Measurements from ENCODE around the gene CD4. TPM values are rescaled to one million over a fixed set of nuclear protein-coding genes. Genes with fewer than 3 reads are reported as not detected.

Gene CD4
- total RNA-seq, 1 donor = 1.7 TPM

- TF ChIP-seq CTCF (IDR thresholded peaks at IDR 0.05; ENCODE audit: insufficient read depth, low read depth, low read length) = no peak
- DNase-seq (ENCODE audit: low read depth) = no peak
- H3K4me3 ChIP-seq (ENCODE audit: low read depth, low read length) = no peak overlapping the region
Observed at GRCh38 chr12:6846316-6846869, 57.1 kb downstream of the CD4 start.

DNA sequence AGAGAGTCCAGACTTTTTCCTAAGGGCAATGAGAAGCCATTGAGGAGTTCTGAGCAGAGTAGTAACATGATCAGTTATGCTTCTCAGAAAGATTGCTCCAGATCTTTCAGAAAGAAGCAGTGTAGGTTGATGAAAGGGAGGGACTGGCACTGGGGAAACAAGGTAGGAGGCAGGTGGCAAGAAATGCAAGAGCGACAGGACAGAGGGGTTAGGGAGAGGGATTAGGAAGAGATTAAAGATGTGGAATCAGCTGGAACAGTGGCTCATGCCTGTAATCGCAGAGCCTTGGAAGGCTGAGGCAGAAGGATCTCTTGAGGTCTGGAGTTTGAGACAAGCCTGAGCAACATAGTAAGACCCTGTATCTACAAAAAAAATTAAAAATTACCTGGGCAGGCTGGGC lies 58.3 kb downstream of the CD4 start:
- DNase-seq (ENCODE audit: low read depth) = no peak
- H3K4me3 ChIP-seq (ENCODE audit: low read depth, low read length) = no peak overlapping the region
- TF ChIP-seq CTCF (IDR thresholded peaks at IDR 0.05; ENCODE audit: insufficient read depth, low read depth, low read length) = no peak

DNA sequence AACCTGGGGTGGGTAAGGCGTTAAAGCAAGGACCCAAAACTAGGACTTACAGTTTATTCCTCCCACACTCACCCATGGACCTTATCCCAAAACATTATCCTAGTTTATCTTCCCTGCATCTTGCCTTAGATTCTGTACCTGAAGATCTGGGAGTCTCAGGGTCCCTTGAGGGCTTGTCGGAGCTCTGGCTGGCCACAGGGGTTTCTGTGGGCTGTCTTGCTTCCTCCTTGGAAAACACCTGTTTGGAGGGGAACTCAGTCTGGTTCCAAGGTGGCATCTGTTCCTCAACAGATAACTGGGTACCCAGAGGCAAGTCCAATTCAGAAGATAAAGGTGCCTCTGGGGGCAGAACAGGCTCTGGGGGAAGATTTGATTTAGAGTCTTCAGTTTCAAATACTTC lies 60.1 kb downstream of the CD4 start:
- TF ChIP-seq CTCF (IDR thresholded peaks at IDR 0.05; ENCODE audit: insufficient read depth, low read depth, low read length) = no peak
- no peak for DNase-seq (ENCODE audit: low read depth)
- H3K4me3 ChIP-seq (ENCODE audit: low read depth, low read length) = no peak overlapping the region

DNA sequence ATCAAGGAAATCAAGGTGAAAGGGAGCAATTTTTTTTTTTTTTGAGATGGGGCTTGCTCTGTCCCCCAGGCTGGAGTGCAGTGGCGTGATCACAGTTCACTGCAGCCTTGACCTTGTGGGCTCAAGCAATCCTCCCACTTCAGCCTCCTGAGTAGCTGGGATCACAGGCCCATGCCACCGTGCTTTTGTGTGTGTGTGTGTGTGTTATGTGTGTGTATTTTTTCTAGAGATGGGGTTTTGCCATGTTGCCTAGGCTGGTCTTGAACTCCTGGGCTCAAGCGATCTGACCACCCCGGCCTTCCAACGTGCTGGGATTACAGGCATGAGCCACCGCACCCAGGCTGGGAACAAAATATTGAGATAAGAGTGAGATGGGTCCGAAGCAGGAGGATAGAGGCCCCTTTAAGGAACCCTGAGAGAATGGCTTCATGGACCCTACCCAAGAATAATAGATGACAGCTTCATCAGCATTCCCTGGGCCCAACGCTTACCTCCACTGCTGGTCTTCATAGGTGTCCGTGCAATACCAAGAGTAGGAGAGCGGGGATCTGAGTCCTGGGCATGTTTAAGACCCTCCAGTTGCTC lies 60.7 kb downstream of the CD4 start:
- DNase-seq (ENCODE audit: low read depth) = no peak

DNA sequence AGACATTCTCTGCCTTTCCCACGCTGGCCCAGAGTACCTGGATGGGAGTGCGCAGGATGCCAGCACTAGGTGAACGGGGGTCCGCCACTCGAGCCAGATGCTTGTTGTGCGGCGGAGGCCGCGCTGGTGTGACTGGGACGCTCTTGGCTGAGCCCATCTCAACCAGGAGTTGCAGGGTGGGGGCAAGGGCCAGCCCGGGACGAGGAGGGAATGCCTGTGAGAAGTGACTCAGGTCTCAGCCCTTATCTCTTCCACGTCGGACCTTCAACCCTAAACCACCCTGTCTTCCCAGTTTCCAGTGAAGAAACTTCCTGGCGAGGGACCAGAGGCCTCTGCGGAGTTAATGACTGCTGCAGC lies 61.4 kb downstream of the CD4 start:
- no peak for TF ChIP-seq CTCF (IDR thresholded peaks at IDR 0.05; ENCODE audit: insufficient read depth, low read depth, low read length)
- no peak for DNase-seq (ENCODE audit: low read depth)
- H3K4me3 ChIP-seq (ENCODE audit: low read depth, low read length) = peak overlapping the region; percentile 75

More for the DNA sequence above, 60.7 kb downstream of the CD4 start:
- H3K4me3 ChIP-seq (ENCODE audit: low read depth, low read length) = peak overlapping the region; percentile 75
- no peak for TF ChIP-seq CTCF (IDR thresholded peaks at IDR 0.05; ENCODE audit: insufficient read depth, low read depth, low read length)

- TF ChIP-seq CTCF (IDR thresholded peaks at IDR 0.05; ENCODE audit: insufficient read depth, low read depth, low read length) = no peak
- H3K4me3 ChIP-seq (ENCODE audit: low read depth, low read length) = peak within 1 kb of the TSS; percentile 75
- DNase-seq (ENCODE audit: low read depth) = peak; percentile 99
Observed at GRCh38 chr12:6851153-6851920, 62.0 kb downstream of the CD4 start, which contains the start of gene CDCA3. CDCA3 (minus strand) TSS chr12:6851286; CDS start chr12:6850952, 334 bp downstream.
